HEK293 (cell line): ENCODE results near the gene HTR2C.

Source experiments
- CTCF ChIA-PET: fragments of 350-600 bp; formaldehyde crosslinking; extraction: SDS; loops from one replicate; lab custom pipeline; 2021; ENCODE audit warnings: antibody characterized with exemption; lab: Yijun Ruan, JAX
- POLR2A ChIA-PET: fragments of 300-600 bp; formaldehyde crosslinking; extraction: SDS; loops from one replicate; lab custom pipeline; 2020; ENCODE audit warnings: antibody characterized with exemption, inconsistent platforms; lab: Yijun Ruan, JAX
- H3K27ac ChIP-seq: fragments of 200-500 bp; sonication (Bioruptor generic); 2 replicates; pipeline ENCODE4 v1.5.1; 2014; ENCODE audit warnings: low read depth, low read length, control low read depth, inconsistent platforms; ENCODE audit errors: extremely low read depth
- H3K36me3 ChIP-seq, 2 experiments: fragments of 200-500 bp in 1 of 2; sonication (Bioruptor generic) in 1 of 2; 1 replicate in 1 of 2; 2 replicates in 1 of 2; pipeline ENCODE4 v1.5.1; 2014 to 2017; ENCODE audit warnings: inconsistent platforms in 2 of 2, low read length in 2 of 2; ENCODE audit not compliant: control insufficient read depth in 2 of 2, insufficient read depth in 1 of 2
- H3K4me1 ChIP-seq: fragments of 200-500 bp; sonication (Bioruptor generic); 2 replicates; pipeline ENCODE4 v1.5.1; 2014; ENCODE audit warnings: mild to moderate bottlenecking, low read length, inconsistent platforms; ENCODE audit not compliant: control insufficient read depth, insufficient read depth
- H3K4me3 ChIP-seq: 2 replicates; pipeline ENCODE4 v1.5.1; 2011; ENCODE audit warnings: low read depth, mild to moderate bottlenecking, control low read depth, low read length, moderate library complexity
- H3K9me3 ChIP-seq: fragments of 200-500 bp; sonication (Bioruptor generic); 2 replicates; pipeline ENCODE4 v1.5.1; 2014; ENCODE audit warnings: low read depth, low read length, inconsistent platforms; ENCODE audit not compliant: control insufficient read depth, insufficient read depth
- BCL11A ChIP-seq: fragments of 450-650 bp; formaldehyde crosslinking; IDR thresholded peaks from 2 replicates; pipeline ENCODE4 v1.5.1; 2016; ENCODE audit warnings: low read depth, missing biosample characterization, missing genetic modification characterization
- BCL11B ChIP-seq: fragments of 450-650 bp; formaldehyde crosslinking; IDR thresholded peaks from 2 replicates; pipeline ENCODE4 v1.5.1; 2016; ENCODE audit warnings: low read depth, missing biosample characterization, missing genetic modification characterization
- HOXD13 ChIP-seq: sonication (generic); formaldehyde crosslinking; IDR thresholded peaks from 2 replicates; pipeline ENCODE4 v1.8.0; 2022; ENCODE audit warnings: missing genetic modification reagents, borderline replicate concordance
- IKZF3 ChIP-seq: fragments of 450-650 bp; IDR thresholded peaks from 2 replicates; pipeline ENCODE4 v1.5.0; 2018; ENCODE audit warnings: missing biosample characterization, mild to moderate bottlenecking, missing genetic modification characterization, moderate library complexity
- OSR2 ChIP-seq: fragments of 450-650 bp; formaldehyde crosslinking; IDR thresholded peaks from 2 replicates; pipeline ENCODE4 v1.5.1; 2016; ENCODE audit warnings: missing biosample characterization, missing genetic modification characterization
- WT1 ChIP-seq: fragments of 450-650 bp; formaldehyde crosslinking; IDR thresholded peaks from 2 replicates; pipeline ENCODE4 v1.5.1; 2016; ENCODE audit warnings: missing biosample characterization, missing genetic modification characterization
- ZBTB20 ChIP-seq: fragments of 450-650 bp; formaldehyde crosslinking; IDR thresholded peaks from 2 replicates; pipeline ENCODE4 v1.5.1; 2016; ENCODE audit warnings: missing biosample characterization, missing genetic modification characterization
- ZBTB48 ChIP-seq: fragments of 450-650 bp; formaldehyde crosslinking; IDR thresholded peaks from 2 replicates; pipeline ENCODE4 v1.5.1; 2016; ENCODE audit warnings: missing biosample characterization, missing genetic modification characterization
- ZFP41 ChIP-seq: fragments of 450-650 bp; formaldehyde crosslinking; IDR thresholded peaks from 2 replicates; pipeline ENCODE4 v1.5.1; 2016; ENCODE audit warnings: missing biosample characterization, missing genetic modification characterization, borderline replicate concordance
- ZFP69B ChIP-seq: fragments of 450-650 bp; formaldehyde crosslinking; IDR thresholded peaks from 2 replicates; pipeline ENCODE4 v1.5.1; 2016; ENCODE audit warnings: missing biosample characterization, missing genetic modification characterization
- ZNF114 ChIP-seq: fragments of 450-650 bp; formaldehyde crosslinking; IDR thresholded peaks from 2 replicates; pipeline ENCODE4 v1.5.0; 2017; ENCODE audit warnings: missing biosample characterization, missing genetic modification characterization
- ZNF146 ChIP-seq: fragments of 450-650 bp; formaldehyde crosslinking; IDR thresholded peaks from 2 replicates; pipeline ENCODE4 v1.5.1; 2016; ENCODE audit warnings: missing biosample characterization, missing genetic modification characterization
- ZNF2 ChIP-seq: fragments of 450-650 bp; formaldehyde crosslinking; IDR thresholded peaks from 2 replicates; pipeline ENCODE4 v1.5.1; 2016; ENCODE audit warnings: missing biosample characterization, missing genetic modification characterization
- ZNF211 ChIP-seq: fragments of 450-650 bp; formaldehyde crosslinking; IDR thresholded peaks from 2 replicates; pipeline ENCODE4 v1.5.1; 2016; ENCODE audit warnings: low read depth, missing biosample characterization, missing genetic modification characterization
- ZNF214 ChIP-seq: fragments of 450-650 bp; formaldehyde crosslinking; IDR thresholded peaks from 2 replicates; pipeline ENCODE4 v1.5.1; 2017; ENCODE audit warnings: missing biosample characterization, mild to moderate bottlenecking, missing genetic modification characterization, borderline replicate concordance
- ZNF248 ChIP-seq: fragments of 450-650 bp; formaldehyde crosslinking; IDR thresholded peaks from 2 replicates; pipeline ENCODE4 v1.5.1; 2017; ENCODE audit warnings: missing biosample characterization, missing genetic modification characterization
- ZNF292 ChIP-seq: fragments of 450-650 bp; formaldehyde crosslinking; IDR thresholded peaks from 2 replicates; pipeline ENCODE4 v1.5.1; 2016; ENCODE audit warnings: low read depth, missing biosample characterization, missing genetic modification characterization, borderline replicate concordance
- ZNF311 ChIP-seq: fragments of 450-650 bp; formaldehyde crosslinking; IDR thresholded peaks from 2 replicates; pipeline ENCODE4 v1.5.1; 2017; ENCODE audit warnings: missing biosample characterization, missing genetic modification characterization, borderline replicate concordance
- ZNF404 ChIP-seq: fragments of 450-650 bp; formaldehyde crosslinking; IDR thresholded peaks from 2 replicates; pipeline ENCODE4 v1.5.1; 2017; ENCODE audit warnings: missing biosample characterization, missing genetic modification characterization
- ZNF501 ChIP-seq: fragments of 450-650 bp; formaldehyde crosslinking; IDR thresholded peaks from 2 replicates; pipeline ENCODE4 v1.5.1; 2016; ENCODE audit warnings: missing biosample characterization, missing genetic modification characterization
- ZNF521 ChIP-seq: fragments of 450-650 bp; formaldehyde crosslinking; IDR thresholded peaks from 2 replicates; pipeline ENCODE4 v1.5.1; 2017; ENCODE audit warnings: missing biosample characterization, mild to moderate bottlenecking, missing genetic modification characterization
- ZNF555 ChIP-seq: fragments of 450-650 bp; formaldehyde crosslinking; conservative IDR thresholded peaks from 2 replicates; pipeline ENCODE4 v1.5.1; 2017; ENCODE audit warnings: missing biosample characterization, mild to moderate bottlenecking, missing genetic modification characterization, inconsistent platforms
- ZNF571 ChIP-seq: fragments of 450-650 bp; formaldehyde crosslinking; IDR thresholded peaks from 2 replicates; pipeline ENCODE4 v1.5.0; 2017; ENCODE audit warnings: missing biosample characterization, missing genetic modification characterization
- ZNF600 ChIP-seq: fragments of 450-650 bp; formaldehyde crosslinking; IDR thresholded peaks from 2 replicates; pipeline ENCODE4 v1.5.1; 2016; ENCODE audit warnings: missing biosample characterization, missing genetic modification characterization
- ZNF610 ChIP-seq: fragments of 450-650 bp; formaldehyde crosslinking; IDR thresholded peaks from 2 replicates; pipeline ENCODE4 v1.5.1; 2016; ENCODE audit warnings: missing biosample characterization, missing genetic modification characterization, borderline replicate concordance
- ZNF624 ChIP-seq: fragments of 450-650 bp; formaldehyde crosslinking; IDR thresholded peaks from 2 replicates; pipeline ENCODE4 v1.5.1; 2017; ENCODE audit warnings: missing biosample characterization, missing genetic modification characterization
- TF ChIP-seq, protein P1 (sequence below): fragments of 450-650 bp; formaldehyde crosslinking; IDR thresholded peaks from 2 replicates; pipeline ENCODE4 v1.5.1; 2016; ENCODE audit warnings: missing biosample characterization, missing genetic modification characterization
- TF ChIP-seq, protein P2 (sequence below): fragments of 450-650 bp; IDR thresholded peaks from 2 replicates; pipeline ENCODE4 v1.5.1; 2018; ENCODE audit warnings: missing biosample characterization, missing genetic modification characterization
- TF ChIP-seq, protein P3 (sequence below): fragments of 450-650 bp; formaldehyde crosslinking; IDR thresholded peaks from 2 replicates; pipeline ENCODE4 v1.5.1; 2016; ENCODE audit warnings: missing biosample characterization, missing genetic modification characterization
- TF ChIP-seq, protein P4 (sequence below): fragments of 450-650 bp; formaldehyde crosslinking; IDR thresholded peaks from 2 replicates; pipeline ENCODE4 v1.5.1; 2016; ENCODE audit warnings: missing biosample characterization, missing genetic modification characterization

Gene HTR2C

DNA sequence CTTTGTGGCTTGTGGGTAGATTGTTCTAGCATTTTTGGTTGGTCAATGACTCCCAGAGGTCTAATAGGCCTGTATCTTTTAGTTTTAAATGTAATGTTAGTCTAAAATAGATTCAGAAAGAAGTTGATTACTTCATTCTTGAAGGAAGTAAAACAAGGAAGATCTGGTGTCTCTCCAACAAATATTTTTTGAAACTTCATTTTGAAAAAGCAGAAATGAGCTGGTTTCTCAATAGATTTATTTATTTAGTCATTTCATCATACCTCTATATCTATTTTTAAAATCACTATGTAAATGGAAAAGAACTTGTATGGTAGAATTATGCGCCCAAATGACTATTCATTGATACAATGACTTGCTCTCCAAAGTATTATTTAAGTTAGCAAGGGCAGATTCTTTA is 7.2 kb downstream of the HTR2C start (continued):
- TF ChIP-seq, protein P1, sequence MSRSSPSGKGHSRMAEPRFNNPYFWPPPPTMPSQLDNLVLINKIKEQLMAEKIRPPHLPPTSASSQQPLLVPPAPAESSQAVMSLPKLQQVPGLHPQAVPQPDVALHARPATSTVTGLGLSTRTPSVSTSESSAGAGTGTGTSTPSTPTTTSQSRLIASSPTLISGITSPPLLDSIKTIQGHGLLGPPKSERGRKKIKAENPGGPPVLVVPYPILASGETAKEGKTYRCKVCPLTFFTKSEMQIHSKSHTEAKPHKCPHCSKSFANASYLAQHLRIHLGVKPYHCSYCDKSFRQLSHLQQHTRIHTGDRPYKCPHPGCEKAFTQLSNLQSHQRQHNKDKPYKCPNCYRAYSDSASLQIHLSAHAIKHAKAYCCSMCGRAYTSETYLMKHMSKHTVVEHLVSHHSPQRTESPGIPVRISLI (tag by site-specific recombination): no peak
- TF ChIP-seq BCL11A (no peak), ZNF404 (tag by site-specific recombination) (no peak), WT1 (no peak), ZNF146 (no peak), IKZF3 (no peak), OSR2 (no peak)

DNA sequence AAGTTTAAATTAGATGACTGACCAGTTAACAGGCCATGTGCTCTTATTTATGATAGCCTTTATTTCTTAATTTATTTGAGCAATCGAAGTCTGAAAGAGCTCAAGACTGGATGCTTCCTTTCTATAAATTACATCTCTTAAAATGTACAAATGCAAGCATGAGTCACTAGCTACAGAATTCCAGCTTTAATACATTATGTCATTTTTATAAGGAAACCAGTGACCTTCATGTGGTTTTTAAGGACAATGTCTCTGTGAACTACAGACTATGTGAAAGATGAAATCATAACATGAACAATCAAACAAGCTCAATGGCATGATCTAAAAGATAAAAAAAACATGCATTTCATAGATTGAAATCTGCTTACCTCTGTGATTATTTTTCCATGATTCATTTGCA is 15.4 kb downstream of the HTR2C start:
- ChIA-PET POLR2A (no interaction called here), CTCF (interaction anchor here (1.2 kb wide), 1 partner anchor 13 kb away, joined by 3 read pairs; no protein-coding TSS in a partner anchor)

DNA sequence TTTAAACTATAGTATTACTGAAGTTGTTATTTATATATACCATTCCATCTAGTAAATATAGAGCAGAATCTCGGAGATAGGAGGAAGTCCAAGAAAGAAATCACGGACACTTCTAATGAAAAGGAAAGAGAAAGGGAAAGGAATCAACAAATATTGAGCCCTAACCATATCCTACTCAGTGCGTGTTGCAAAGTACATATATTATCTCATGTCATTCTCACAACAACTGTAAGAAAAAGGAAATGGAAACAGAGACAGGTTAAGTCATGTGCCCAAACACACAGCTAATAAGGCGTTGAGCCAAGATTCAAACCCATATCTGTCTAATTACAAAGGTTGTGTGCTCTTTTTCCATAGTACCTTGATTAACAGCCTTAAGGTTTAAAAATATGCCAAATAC is 16.0 kb downstream of the HTR2C start:
- no peak overlapping the region for H3K27ac ChIP-seq
- H3K9me3 ChIP-seq: no peaks in the 10 kb centered on the region
- POLR2A ChIA-PET: no interaction called here
- no peaks in the 10 kb centered on the region for H3K4me1 ChIP-seq
- CTCF ChIA-PET: interaction anchor here (1.3 kb wide), 1 partner anchor 11 kb away, joined by 3 read pairs; no protein-coding TSS in a partner anchor
- no peak for TF ChIP-seq ZNF521 (tag by site-specific recombination)
- TF ChIP-seq ZNF571: no peak
- no peak for TF ChIP-seq ZNF292 (tag by site-specific recombination)
- TF ChIP-seq ZNF214 (tag by site-specific recombination): no peak
- no peak for TF ChIP-seq ZNF211
- TF ChIP-seq ZNF555 (tag by site-specific recombination): no peak
- TF ChIP-seq ZFP69B (tag by site-specific recombination): no peak
- TF ChIP-seq, protein P2, sequence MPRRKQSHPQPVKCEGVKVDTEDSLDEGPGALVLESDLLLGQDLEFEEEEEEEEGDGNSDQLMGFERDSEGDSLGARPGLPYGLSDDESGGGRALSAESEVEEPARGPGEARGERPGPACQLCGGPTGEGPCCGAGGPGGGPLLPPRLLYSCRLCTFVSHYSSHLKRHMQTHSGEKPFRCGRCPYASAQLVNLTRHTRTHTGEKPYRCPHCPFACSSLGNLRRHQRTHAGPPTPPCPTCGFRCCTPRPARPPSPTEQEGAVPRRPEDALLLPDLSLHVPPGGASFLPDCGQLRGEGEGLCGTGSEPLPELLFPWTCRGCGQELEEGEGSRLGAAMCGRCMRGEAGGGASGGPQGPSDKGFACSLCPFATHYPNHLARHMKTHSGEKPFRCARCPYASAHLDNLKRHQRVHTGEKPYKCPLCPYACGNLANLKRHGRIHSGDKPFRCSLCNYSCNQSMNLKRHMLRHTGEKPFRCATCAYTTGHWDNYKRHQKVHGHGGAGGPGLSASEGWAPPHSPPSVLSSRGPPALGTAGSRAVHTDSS (tag by site-specific recombination): no peak
- no peak for TF ChIP-seq ZFP41
- TF ChIP-seq HOXD13 (CRISPR knock-in tag): no peak
- TF ChIP-seq, all 188 proteins: peak for 0
- Histone ChIP-seq H3K36me3 (no peaks in the 10 kb centered on the region), H3K4me3 (no peak overlapping the region)

More for the DNA sequence above, 15.4 kb downstream of the HTR2C start:
- Histone ChIP-seq H3K4me1 (no peaks in the 10 kb centered on the region), H3K9me3 (no peaks in the 10 kb centered on the region), H3K27ac (no peak overlapping the region), H3K4me3 (no peak overlapping the region), H3K36me3 (no peaks in the 10 kb centered on the region)
- TF ChIP-seq ZNF624 (tag by site-specific recombination): no peak
- TF ChIP-seq ZNF2 (tag by site-specific recombination): no peak
- no peak for TF ChIP-seq ZNF248 (tag by site-specific recombination)
- no peak for TF ChIP-seq ZBTB20 (tag by site-specific recombination)
- TF ChIP-seq ZNF501 (tag by site-specific recombination): no peak
- no peak for TF ChIP-seq ZNF311 (tag by site-specific recombination)
- no peak for TF ChIP-seq ZNF600 (tag by site-specific recombination)
- TF ChIP-seq ZBTB48 (tag by site-specific recombination): no peak
- TF ChIP-seq, protein P3, sequence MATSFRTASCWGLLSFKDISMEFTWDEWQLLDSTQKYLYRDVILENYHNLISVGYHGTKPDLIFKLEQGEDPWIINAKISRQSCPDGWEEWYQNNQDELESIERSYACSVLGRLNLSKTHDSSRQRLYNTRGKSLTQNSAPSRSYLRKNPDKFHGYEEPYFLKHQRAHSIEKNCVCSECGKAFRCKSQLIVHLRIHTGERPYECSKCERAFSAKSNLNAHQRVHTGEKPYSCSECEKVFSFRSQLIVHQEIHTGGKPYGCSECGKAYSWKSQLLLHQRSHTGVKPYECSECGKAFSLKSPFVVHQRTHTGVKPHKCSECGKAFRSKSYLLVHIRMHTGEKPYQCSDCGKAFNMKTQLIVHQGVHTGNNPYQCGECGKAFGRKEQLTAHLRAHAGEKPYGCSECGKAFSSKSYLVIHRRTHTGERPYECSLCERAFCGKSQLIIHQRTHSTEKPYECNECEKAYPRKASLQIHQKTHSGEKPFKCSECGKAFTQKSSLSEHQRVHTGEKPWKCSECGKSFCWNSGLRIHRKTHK (tag by site-specific recombination): no peak
- TF ChIP-seq BCL11B: no peak
- TF ChIP-seq, protein P4, sequence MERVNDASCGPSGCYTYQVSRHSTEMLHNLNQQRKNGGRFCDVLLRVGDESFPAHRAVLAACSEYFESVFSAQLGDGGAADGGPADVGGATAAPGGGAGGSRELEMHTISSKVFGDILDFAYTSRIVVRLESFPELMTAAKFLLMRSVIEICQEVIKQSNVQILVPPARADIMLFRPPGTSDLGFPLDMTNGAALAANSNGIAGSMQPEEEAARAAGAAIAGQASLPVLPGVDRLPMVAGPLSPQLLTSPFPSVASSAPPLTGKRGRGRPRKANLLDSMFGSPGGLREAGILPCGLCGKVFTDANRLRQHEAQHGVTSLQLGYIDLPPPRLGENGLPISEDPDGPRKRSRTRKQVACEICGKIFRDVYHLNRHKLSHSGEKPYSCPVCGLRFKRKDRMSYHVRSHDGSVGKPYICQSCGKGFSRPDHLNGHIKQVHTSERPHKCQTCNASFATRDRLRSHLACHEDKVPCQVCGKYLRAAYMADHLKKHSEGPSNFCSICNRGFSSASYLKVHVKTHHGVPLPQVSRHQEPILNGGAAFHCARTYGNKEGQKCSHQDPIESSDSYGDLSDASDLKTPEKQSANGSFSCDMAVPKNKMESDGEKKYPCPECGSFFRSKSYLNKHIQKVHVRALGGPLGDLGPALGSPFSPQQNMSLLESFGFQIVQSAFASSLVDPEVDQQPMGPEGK (tag by site-specific recombination): no peak
- TF ChIP-seq ZNF114 (tag by site-specific recombination): no peak
- TF ChIP-seq, protein P2 (tag by site-specific recombination): no peak
- TF ChIP-seq ZNF610 (tag by site-specific recombination): no peak
- TF ChIP-seq, all 188 proteins: peak for 0
